ENCODE results near the gene IQSEC1. TPM values are rescaled to one million over a fixed set of nuclear protein-coding genes. Genes with fewer than 3 reads are reported as not detected.

Gene IQSEC1
- total and polyA plus RNA-seq, 7 experiments from 2014 or later = 21.1 to 163 (median 70.2) TPM

GRCh38 chr3:13007251-13007941, 65.8 kb downstream of the IQSEC1 start:
- H3K4me3 Mint-ChIP-seq = peak overlapping the region in 5 of 10 donors; percentile 32 to 96 (median 37)
- CTCF ChIA-PET = interaction anchor here (0.9 to 2.3 kb wide), 2 partner anchors 13 to 85 kb away, joined by 4 to 8 read pairs; no protein-coding TSS in a partner anchor
- peaks cover 0 to 28% (median 5%) of the 10 kb centered on the region in 5 donors for H3K36me3 Mint-ChIP-seq
- Histone ChIP-seq H3K27me3 (ENCODE audit: control insufficient read depth in 2 of 2, insufficient read depth in 2 of 2, low read length in 2 of 2) (no peaks in the 10 kb centered on the region), H3K9me3 (ENCODE audit: control insufficient read depth in 2 of 3, low read length in 3 of 3) (no peaks in the 10 kb centered on the region), H3K27ac (ENCODE audit: low read depth, low read length) (peak overlapping the region; percentile 99), H3K4me3 (ENCODE audit: low read length) (no peak overlapping the region), H3K4me1 (ENCODE audit: control insufficient read depth in 2 of 2, insufficient read depth in 2 of 2, low read length in 2 of 2) (peaks cover 87 to 88% of the 10 kb centered on the region in 2 donors), H3K36me3 (ENCODE audit: control insufficient read depth in 2 of 3, insufficient read depth in 3 of 3, low read length in 3 of 3) (peaks cover 0 to 5% (median 3%) of the 10 kb centered on the region in 3 experiments)
- H3K9me3 Mint-ChIP-seq = no peaks in the 10 kb centered on the region
- peak overlapping the region in 5 of 9 donors; percentile 54 to 99 (median 72) for H3K27ac Mint-ChIP-seq
- ATAC-seq (no peak), DNase-seq (no peak)
- POLR2A ChIA-PET = interaction anchor here (1.1 to 5.8 kb wide), 4 partner anchors 8 to 35 kb away, joined by 4 to 41 read pairs (median 8); no protein-coding TSS in a partner anchor
- no peaks in the 10 kb centered on the region for H3K27me3 Mint-ChIP-seq
- intact Hi-C loops (cut with micrococcal nuclease) = no loop called here
- H3K4me1 Mint-ChIP-seq = peaks cover 84 to 100% (median 94%) of the 10 kb centered on the region in 7 donors

DNA sequence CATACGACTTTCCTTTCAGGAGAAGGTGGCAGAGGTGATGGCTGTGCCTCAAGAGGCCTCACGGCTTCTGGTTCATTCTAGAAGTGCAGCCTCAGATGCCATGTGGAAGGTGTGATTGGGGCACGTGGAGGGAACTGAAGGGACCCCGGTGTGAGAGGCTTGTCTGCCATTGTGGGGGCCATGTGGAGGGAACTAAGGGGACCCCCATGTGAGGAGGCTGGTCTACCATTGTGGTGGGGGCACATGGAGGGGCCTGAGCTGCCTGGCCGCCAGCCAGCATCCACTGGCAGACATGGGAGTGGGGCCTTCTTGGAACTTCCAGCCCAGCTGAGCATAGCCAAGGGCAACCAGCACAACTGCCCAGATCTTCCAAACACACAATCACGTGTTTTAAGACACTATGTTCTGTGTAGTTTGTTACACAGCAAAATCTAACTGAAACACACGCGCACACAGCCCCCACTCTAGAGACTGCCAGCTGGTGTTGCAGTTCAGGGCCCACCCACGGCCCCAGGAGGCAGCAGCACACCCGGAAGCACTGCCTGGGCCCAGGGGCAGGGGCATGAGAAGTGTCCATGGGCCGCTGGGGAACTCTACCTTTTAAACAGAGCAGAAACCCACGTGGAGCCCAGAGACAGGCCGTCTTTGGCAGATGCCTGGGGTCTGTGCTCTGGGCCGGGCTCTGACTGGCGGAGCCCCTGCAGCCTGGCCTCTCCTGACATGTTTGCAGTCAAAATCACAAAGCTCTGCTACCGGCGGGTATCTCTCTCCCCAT, 66.8 kb downstream of the IQSEC1 start:
- POLR2A ChIA-PET = interaction anchor here (0.8 to 5.8 kb wide), 6 partner anchors 8 to 34 kb away, joined by 3 to 41 read pairs (median 4); no protein-coding TSS in a partner anchor
- Mint-ChIP-seq H3K4me1 (peaks cover 81 to 100% (median 92%) of the 10 kb centered on the region in 7 donors), H3K27ac (peak overlapping the region in 7 of 9 donors; percentile 19 to 79 (median 55)), H3K36me3 (peaks cover 0 to 30% (median 7%) of the 10 kb centered on the region in 5 donors), H3K9me3 (no peaks in the 10 kb centered on the region), H3K27me3 (no peaks in the 10 kb centered on the region), H3K4me3 (peak overlapping the region in 6 of 10 donors; percentile 6 to 91 (median 42))
- H3K4me3 ChIP-seq (ENCODE audit: low read length) = no peak overlapping the region
- CTCF ChIA-PET = interaction anchor here (2.0 to 2.9 kb wide), 3 partner anchors 10 to 12 kb away, joined by 6 to 11 read pairs (median 8); no protein-coding TSS in a partner anchor
- peaks cover 2 to 10% (median 3%) of the 10 kb centered on the region in 3 experiments for H3K36me3 ChIP-seq (ENCODE audit: control insufficient read depth in 2 of 3, insufficient read depth in 3 of 3, low read length in 3 of 3)
- peaks cover 82 to 88% of the 10 kb centered on the region in 2 donors for H3K4me1 ChIP-seq (ENCODE audit: control insufficient read depth in 2 of 2, insufficient read depth in 2 of 2, low read length in 2 of 2)
- no peaks in the 10 kb centered on the region for H3K27me3 ChIP-seq (ENCODE audit: control insufficient read depth in 2 of 2, insufficient read depth in 2 of 2, low read length in 2 of 2)
- ATAC-seq (no peak), DNase-seq (no peak)
- intact Hi-C loops (cut with micrococcal nuclease) = no loop called here
- H3K27ac ChIP-seq (ENCODE audit: low read depth, low read length) = no peak overlapping the region
- no peaks in the 10 kb centered on the region for H3K9me3 ChIP-seq (ENCODE audit: control insufficient read depth in 2 of 3, low read length in 3 of 3)

DNA sequence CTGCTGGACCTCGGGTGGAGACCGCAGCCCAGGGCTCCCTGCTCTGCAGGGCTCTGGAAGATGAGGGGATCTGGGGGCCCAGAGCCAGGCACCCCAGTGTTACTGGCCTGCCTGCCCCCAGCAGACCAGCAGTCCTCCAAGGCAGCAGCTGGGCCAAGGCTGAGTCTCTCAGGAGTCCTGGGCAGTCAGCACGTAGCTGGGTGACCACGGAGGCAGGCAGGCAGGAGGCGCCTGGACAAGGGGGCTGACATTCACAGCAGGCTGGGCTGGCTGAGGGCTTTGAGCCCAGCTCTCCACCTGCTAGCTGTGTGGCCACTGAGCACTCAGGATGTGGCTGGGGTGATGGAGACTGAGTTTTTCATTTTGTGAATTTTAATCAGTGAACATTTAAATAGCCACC, 67.9 kb downstream of the IQSEC1 start:
- Mint-ChIP-seq H3K9me3 (no peaks in the 10 kb centered on the region), H3K36me3 (peaks cover 0 to 30% (median 10%) of the 10 kb centered on the region in 5 donors)
- no peak for DNase-seq

DNA sequence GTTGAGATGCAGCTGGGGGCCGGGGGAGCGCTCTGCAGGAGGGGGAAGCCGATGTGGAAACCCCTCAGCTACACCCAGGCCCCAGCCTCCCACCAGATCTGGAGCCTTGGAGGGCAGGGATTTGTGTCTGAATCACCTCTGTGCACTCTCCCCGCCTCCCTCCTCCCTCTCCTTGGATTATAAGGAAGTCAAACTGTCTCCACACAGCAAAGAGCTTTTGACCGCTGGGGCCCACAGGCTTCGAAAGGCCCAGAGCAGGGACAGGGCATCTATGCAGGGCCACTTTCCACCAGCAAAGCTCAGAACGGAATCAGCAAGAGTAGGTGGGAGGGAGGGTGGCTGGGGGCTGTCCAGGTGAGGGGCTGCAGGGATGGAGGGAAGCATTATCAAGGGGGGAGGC, 68.9 kb downstream of the IQSEC1 start:
- peaks cover 68% of the 10 kb centered on the region in 2 donors for H3K4me1 ChIP-seq (ENCODE audit: control insufficient read depth in 2 of 2, insufficient read depth in 2 of 2, low read length in 2 of 2)
- ATAC-seq (peak; percentile 18), DNase-seq (no peak)
- Mint-ChIP-seq H3K9me3 (no peaks in the 10 kb centered on the region), H3K36me3 (peaks cover 0 to 29% (median 11%) of the 10 kb centered on the region in 5 donors), H3K4me1 (peaks cover 71 to 97% (median 85%) of the 10 kb centered on the region in 7 donors), H3K4me3 (peak overlapping the region in 3 of 10 donors; percentile 21 to 39 (median 37)), H3K27me3 (no peaks in the 10 kb centered on the region), H3K27ac (peak overlapping the region in 8 of 9 donors; percentile 47 to 84 (median 66))
- ChIA-PET POLR2A (interaction anchor here (1.1 to 1.8 kb wide), 2 partner anchors 9 to 11 kb away, joined by 4 to 9 read pairs; no protein-coding TSS in a partner anchor), CTCF (interaction anchor here (0.9 to 2.9 kb wide), 3 partner anchors 8 to 42 kb away, joined by 3 to 11 read pairs (median 6); no protein-coding TSS in a partner anchor)
- no peak overlapping the region for H3K27ac ChIP-seq (ENCODE audit: low read depth, low read length)
- no peaks in the 10 kb centered on the region for H3K9me3 ChIP-seq (ENCODE audit: control insufficient read depth in 2 of 3, low read length in 3 of 3)
- H3K36me3 ChIP-seq (ENCODE audit: control insufficient read depth in 2 of 3, insufficient read depth in 3 of 3, low read length in 3 of 3) = peaks cover 0 to 14% (median 4%) of the 10 kb centered on the region in 3 experiments
- no peak overlapping the region for H3K4me3 ChIP-seq (ENCODE audit: low read length)
- no peaks in the 10 kb centered on the region for H3K27me3 ChIP-seq (ENCODE audit: control insufficient read depth in 2 of 2, insufficient read depth in 2 of 2, low read length in 2 of 2)
- intact Hi-C loops (cut with micrococcal nuclease) = no loop called here

More for the DNA sequence above, 67.9 kb downstream of the IQSEC1 start:
- no peak overlapping the region for H3K4me3 ChIP-seq (ENCODE audit: low read length)
- H3K4me1 ChIP-seq (ENCODE audit: control insufficient read depth in 2 of 2, insufficient read depth in 2 of 2, low read length in 2 of 2) = peaks cover 71 to 77% of the 10 kb centered on the region in 2 donors
- ChIA-PET POLR2A (interaction anchor here (1.5 to 3.2 kb wide), 2 partner anchors 10 kb away, joined by 5 to 12 read pairs; no protein-coding TSS in a partner anchor), CTCF (interaction anchor here (0.6 to 2.9 kb wide), 4 partner anchors 9 to 215 kb away, joined by 3 to 11 read pairs (median 4); no protein-coding TSS in a partner anchor)
- no peak overlapping the region for H3K27ac ChIP-seq (ENCODE audit: low read depth, low read length)
- Mint-ChIP-seq H3K4me1 (peaks cover 72 to 97% (median 85%) of the 10 kb centered on the region in 7 donors), H3K27ac (peak overlapping the region in 3 of 9 donors; percentile 64 to 80 (median 67)), H3K4me3 (peak overlapping the region in 2 of 10 donors; percentile 38 to 91), H3K27me3 (no peaks in the 10 kb centered on the region)
- no peak for ATAC-seq
- H3K9me3 ChIP-seq (ENCODE audit: control insufficient read depth in 2 of 3, low read length in 3 of 3) = no peaks in the 10 kb centered on the region
- peaks cover 3 to 14% (median 4%) of the 10 kb centered on the region in 3 experiments for H3K36me3 ChIP-seq (ENCODE audit: control insufficient read depth in 2 of 3, insufficient read depth in 3 of 3, low read length in 3 of 3)
- intact Hi-C loops (cut with micrococcal nuclease) = no loop called here
- no peaks in the 10 kb centered on the region for H3K27me3 ChIP-seq (ENCODE audit: control insufficient read depth in 2 of 2, insufficient read depth in 2 of 2, low read length in 2 of 2)

- POLR2A ChIA-PET = interaction anchor here (1.0 to 1.8 kb wide), 3 partner anchors 8 to 11 kb away, joined by 3 to 9 read pairs (median 4); no protein-coding TSS in a partner anchor
- CTCF ChIA-PET = interaction anchor here (0.6 to 2.9 kb wide), 2 partner anchors 9 to 19 kb away, joined by 3 to 11 read pairs; no protein-coding TSS in a partner anchor
- H3K4me1 ChIP-seq (ENCODE audit: control insufficient read depth in 2 of 2, insufficient read depth in 2 of 2, low read length in 2 of 2) = peaks cover 60 to 66% of the 10 kb centered on the region in 2 donors
- H3K27me3 Mint-ChIP-seq = no peaks in the 10 kb centered on the region
- H3K9me3 Mint-ChIP-seq = no peaks in the 10 kb centered on the region
- H3K36me3 ChIP-seq (ENCODE audit: control insufficient read depth in 2 of 3, insufficient read depth in 3 of 3, low read length in 3 of 3) = peaks cover 0 to 14% (median 4%) of the 10 kb centered on the region in 3 experiments
- peaks cover 71 to 97% (median 84%) of the 10 kb centered on the region in 7 donors for H3K4me1 Mint-ChIP-seq
- peak overlapping the region in 6 of 9 donors; percentile 22 to 84 (median 61) for H3K27ac Mint-ChIP-seq
- ATAC-seq (no peak), DNase-seq (no peak)
- H3K27ac ChIP-seq (ENCODE audit: low read depth, low read length) = no peak overlapping the region
- H3K27me3 ChIP-seq (ENCODE audit: control insufficient read depth in 2 of 2, insufficient read depth in 2 of 2, low read length in 2 of 2) = no peaks in the 10 kb centered on the region
- no peak overlapping the region for H3K4me3 ChIP-seq (ENCODE audit: low read length)
- H3K4me3 Mint-ChIP-seq = peak overlapping the region in 4 of 10 donors; percentile 1 to 51 (median 34)
- intact Hi-C loops (cut with micrococcal nuclease) = loop anchor here in 1 of 2 donors (1.0 kb wide), 1 partner anchor 8 kb away; no protein-coding TSS in a partner anchor
- H3K36me3 Mint-ChIP-seq = peaks cover 0 to 26% (median 9%) of the 10 kb centered on the region in 5 donors
- H3K9me3 ChIP-seq (ENCODE audit: control insufficient read depth in 2 of 3, low read length in 3 of 3) = no peaks in the 10 kb centered on the region
Measured at GRCh38 chr3:13003608-13004007, 69.6 kb downstream of the IQSEC1 start.

Data from naive thymus-derived CD4-positive, alpha-beta T cell (primary cell).